Naive thymus-derived CD4-positive, alpha-beta T cell (primary cell): ENCODE data around the gene XAGE1B. TPM values are rescaled to one million over a fixed set of nuclear protein-coding genes. Genes with fewer than 3 reads are reported as not detected.
"Not testable (repeated sequence)": the region's sequence is repeated elsewhere in the genome, so short reads cannot be mapped to it uniquely, and the experiment has no call there.

Experiments used
- ATAC-seq: fragments of 150-1000 bp; cut with Tn5 transposase; 2 replicates; pipeline ENCODE4 v1.10.0; 2021; ENCODE audit warnings: mild to moderate bottlenecking, moderate library complexity
- CTCF ChIA-PET: fragments of 350-600 bp; sonication (Branson Sonifier 250); formaldehyde crosslinking; loops from one replicate; lab custom pipeline; 2021; ENCODE audit warnings: antibody characterized with exemption; lab: Charles Lee
- POLR2A ChIA-PET: fragments of 350-600 bp; sonication (Branson Sonifier 250); formaldehyde crosslinking; loops from one replicate; lab custom pipeline; 2021; ENCODE audit warnings: antibody characterized with exemption, inconsistent platforms; lab: Charles Lee
- DNase-seq, 9 donors: peaks; one replicate each; pipeline versions ENCODE4 v3.0.0 to v3.0.0-alpha.2; 2020 to 2022; ENCODE audit warnings: mixed read lengths in 1 of 9
- H3K27ac ChIP-seq: one replicate; pipeline ENCODE4 v1.7.0; 2013; ENCODE audit warnings: mild to moderate bottlenecking, low read depth, low read length, moderate library complexity
- H3K27me3 ChIP-seq, 2 donors: one replicate each; pipeline ENCODE4 v1.7.0; 2013; ENCODE audit warnings: low read length in 2 of 2, mild to moderate bottlenecking in 2 of 2, moderate library complexity in 2 of 2; ENCODE audit not compliant: control insufficient read depth in 2 of 2, insufficient read depth in 2 of 2
- H3K36me3 ChIP-seq, 3 experiments: 1 replicate in 2 of 3; 2 replicates in 1 of 3; pipeline ENCODE4 v1.7.0; 2013; ENCODE audit warnings: low read length in 3 of 3, mild to moderate bottlenecking in 3 of 3, moderate library complexity in 1 of 3; ENCODE audit not compliant: insufficient read depth in 3 of 3, control insufficient read depth in 2 of 3
- H3K4me1 ChIP-seq, 2 donors: one replicate each; pipeline ENCODE4 v1.7.0; 2013; ENCODE audit warnings: low read length in 2 of 2, mild to moderate bottlenecking in 2 of 2, moderate library complexity in 1 of 2; ENCODE audit not compliant: control insufficient read depth in 2 of 2, insufficient read depth in 2 of 2
- H3K4me3 ChIP-seq: 2 replicates; pipeline ENCODE4 v1.7.0; 2013; ENCODE audit warnings: mild to moderate bottlenecking, low read length
- H3K9me3 ChIP-seq, 3 experiments: 1 replicate in 2 of 3; 2 replicates in 1 of 3; pipeline ENCODE4 v1.7.0; 2013; ENCODE audit warnings: low read length in 3 of 3; ENCODE audit not compliant: control insufficient read depth in 2 of 3
- H3K27ac Mint-ChIP-seq, 9 donors: one replicate each; pipeline ENCODE4 v1.8.0; 2020 to 2022; ENCODE audit warnings: mixed read lengths in 9 of 9, mild to moderate bottlenecking in 8 of 9, moderate library complexity in 5 of 9, inconsistent platforms in 2 of 9
- H3K27me3 Mint-ChIP-seq, 5 donors: one replicate each; pipeline ENCODE4 v1.8.0; 2021 to 2022; ENCODE audit warnings: mixed read lengths in 5 of 5, mild to moderate bottlenecking in 1 of 5
- H3K36me3 Mint-ChIP-seq, 5 donors: one replicate each; pipeline ENCODE4 v1.8.0; 2020 to 2022; ENCODE audit warnings: mixed read lengths in 5 of 5, mild to moderate bottlenecking in 3 of 5, inconsistent platforms in 1 of 5
- H3K4me1 Mint-ChIP-seq, 7 donors: one replicate each; pipeline ENCODE4 v1.8.0; 2020 to 2022; ENCODE audit warnings: mixed read lengths in 7 of 7, mild to moderate bottlenecking in 3 of 7, inconsistent platforms in 1 of 7
- H3K4me3 Mint-ChIP-seq, 10 donors: one replicate each; pipeline ENCODE4 v1.8.0; 2020 to 2022; ENCODE audit warnings: mild to moderate bottlenecking in 10 of 10, mixed read lengths in 10 of 10, moderate library complexity in 6 of 10, inconsistent platforms in 2 of 10
- H3K9me3 Mint-ChIP-seq, 11 donors: one replicate each; pipeline ENCODE4 v1.8.0; 2020 to 2022; ENCODE audit warnings: mixed read lengths in 11 of 11, mild to moderate bottlenecking in 4 of 11, inconsistent platforms in 1 of 11, moderate library complexity in 1 of 11
- intact Hi-C, 2 donors: fragments of 100-400 bp; cut with micrococcal nuclease; formaldehyde crosslinking; loops; one replicate each; pipeline ENCODE4 v1.15.1; 2023
- polyA plus RNA-seq, 2 donors: library from polyadenylated mRNA; unstranded; fragments of 300-500 nt; fragmentation: Illumina TruSeq; gene quantifications; one replicate each; pipeline ENCODE4 v1.2.3, GENCODE V29; 2021
- total RNA-seq, 6 experiments: library from RNA in 5 of 6; stranded (reverse) in 5 of 6; gene quantifications; 1 replicate in 5 of 6; 2 replicates in 1 of 6; pipeline ENCODE4 v1.2.3 and lab custom pipeline; 2021 to 2026

The XAGE1B gene, protein sequence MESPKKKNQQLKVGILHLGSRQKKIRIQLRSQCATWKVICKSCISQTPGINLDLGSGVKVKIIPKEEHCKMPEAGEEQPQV
- total RNA-seq (not detected), polyA plus RNA-seq (not detected), total RNA-seq (lab: John Stamatoyannopoulos, UW) (not detected)

DNA sequence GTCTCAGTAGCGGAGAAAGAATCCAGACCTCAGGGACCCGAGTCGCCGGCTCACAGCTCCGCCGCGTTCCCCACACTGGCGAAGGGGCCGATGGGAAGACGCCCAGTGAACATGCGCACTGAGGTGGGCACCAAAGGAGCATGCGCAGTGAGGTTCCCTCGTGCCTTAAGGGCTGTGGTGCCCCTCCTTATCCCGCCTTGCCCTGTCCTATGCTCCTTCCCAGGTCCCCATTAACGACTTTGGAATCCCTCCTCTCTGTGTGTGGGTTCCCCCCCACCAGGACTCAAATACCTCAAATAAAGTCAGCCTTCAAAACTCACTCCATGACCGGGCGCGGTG is at the start of gene XAGE1B:
XAGE1B (minus strand) TSS at position 77 of the 339 bp plus-strand sequence. CDS start 1,536 bp downstream, outside the sequence.
- H3K4me3 Mint-ChIP-seq, DNase-seq, H3K4me1 Mint-ChIP-seq, H3K9me3 Mint-ChIP-seq, H3K9me3 ChIP-seq, H3K27ac ChIP-seq, H3K36me3 Mint-ChIP-seq, H3K36me3 ChIP-seq, H3K27me3 Mint-ChIP-seq, H3K4me3 ChIP-seq, POLR2A ChIA-PET, intact Hi-C loops, H3K27ac Mint-ChIP-seq, H3K4me1 ChIP-seq, CTCF ChIA-PET, H3K27me3 ChIP-seq, ATAC-seq: not testable (repeated sequence)

DNA sequence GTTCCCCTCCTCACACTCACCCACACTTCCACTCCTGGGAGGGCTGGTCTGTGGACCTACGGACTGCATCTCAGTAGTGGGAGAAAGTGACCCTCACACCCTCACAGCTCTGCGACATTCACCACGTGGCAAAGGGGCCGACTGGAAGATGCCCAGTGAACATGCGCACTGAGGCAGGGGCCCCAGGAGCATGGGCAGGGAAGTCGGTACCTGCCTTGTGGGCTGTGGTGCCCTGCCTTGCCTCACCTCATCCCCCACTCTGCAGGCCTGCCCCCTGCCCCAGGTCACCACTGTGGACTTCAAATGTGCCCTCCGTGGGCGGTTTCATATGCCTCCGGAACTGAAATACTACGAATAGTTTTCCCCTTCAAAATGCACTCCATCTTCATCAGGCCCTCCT is 46.2 kb upstream of the XAGE1B start:
- ChIA-PET POLR2A (no interaction called here), CTCF (no interaction called here)
- intact Hi-C loops: no loop called here
- Histone ChIP-seq H3K27ac (no peak overlapping the region), H3K9me3 (no peaks in the 10 kb centered on the region), H3K36me3 (no peaks in the 10 kb centered on the region), H3K4me1 (no peaks in the 10 kb centered on the region), H3K4me3 (no peak overlapping the region), H3K27me3 (no peaks in the 10 kb centered on the region)
- Mint-ChIP-seq H3K27me3 (peaks cover 0 to 4% (median 0%) of the 10 kb centered on the region in 5 donors), H3K4me3 (no peak overlapping the region), H3K36me3 (no peaks in the 10 kb centered on the region), H3K27ac (no peak overlapping the region), H3K9me3 (no peaks in the 10 kb centered on the region), H3K4me1 (no peaks in the 10 kb centered on the region)
- ATAC-seq (no peak), DNase-seq (no peak)

DNA sequence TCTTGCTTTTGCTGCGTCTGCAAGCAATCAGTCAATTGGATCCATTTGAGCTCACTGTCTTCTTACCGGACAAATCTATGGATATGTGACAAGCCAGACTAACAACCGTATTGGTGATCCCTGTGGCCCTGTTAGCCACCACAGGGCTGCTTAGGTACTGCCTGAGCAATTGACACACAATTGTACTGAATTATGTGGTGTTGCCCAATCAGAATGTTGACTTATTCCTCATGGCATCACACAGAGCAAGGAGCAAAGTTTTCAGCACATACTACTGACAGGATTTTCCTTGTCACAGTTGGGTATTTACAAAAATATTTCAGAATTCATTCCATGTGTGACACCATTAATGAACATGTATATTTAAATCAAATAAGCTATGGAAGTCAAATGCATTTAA is 41.3 kb upstream of the XAGE1B start:
- Mint-ChIP-seq H3K4me3 (no peak overlapping the region), H3K27me3 (no peaks in the 10 kb centered on the region), H3K9me3 (no peaks in the 10 kb centered on the region), H3K27ac (no peak overlapping the region), H3K4me1 (no peaks in the 10 kb centered on the region), H3K36me3 (no peaks in the 10 kb centered on the region)
- ATAC-seq: no peak
- intact Hi-C loops: no loop called here
- Histone ChIP-seq H3K4me1 (no peaks in the 10 kb centered on the region), H3K4me3 (no peak overlapping the region), H3K9me3 (no peaks in the 10 kb centered on the region), H3K36me3 (no peaks in the 10 kb centered on the region), H3K27ac (no peak overlapping the region), H3K27me3 (no peaks in the 10 kb centered on the region)
- ChIA-PET CTCF (no interaction called here), POLR2A (no interaction called here)
- no peak for DNase-seq

DNA sequence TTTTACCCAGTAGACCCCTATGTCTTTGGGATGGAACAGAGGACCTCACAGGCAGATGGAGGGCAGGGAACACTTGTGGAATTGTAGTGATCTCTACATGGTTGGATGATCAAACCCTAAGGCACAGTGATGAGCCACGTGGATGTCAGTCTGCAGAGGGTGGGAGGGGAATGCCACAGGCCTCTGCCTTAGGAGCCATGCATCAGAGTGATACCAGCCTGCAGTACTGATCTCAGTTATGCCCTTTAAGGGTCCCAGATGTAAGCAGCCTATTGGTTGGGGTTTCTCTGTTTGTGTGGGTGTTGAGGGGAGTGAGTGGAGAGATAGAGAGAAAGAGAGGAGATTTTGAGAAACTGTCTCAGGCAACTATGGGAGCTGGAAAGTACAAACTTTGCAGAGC is 39.9 kb upstream of the XAGE1B start:
- Histone ChIP-seq H3K36me3 (no peaks in the 10 kb centered on the region), H3K4me1 (no peaks in the 10 kb centered on the region), H3K27ac (no peak overlapping the region), H3K4me3 (no peak overlapping the region), H3K27me3 (no peaks in the 10 kb centered on the region), H3K9me3 (no peaks in the 10 kb centered on the region)
- H3K4me3 Mint-ChIP-seq: no peak overlapping the region
- intact Hi-C loops: no loop called here
- H3K9me3 Mint-ChIP-seq: no peaks in the 10 kb centered on the region
- no peaks in the 10 kb centered on the region for H3K4me1 Mint-ChIP-seq
- POLR2A ChIA-PET: no interaction called here
- peak overlapping the region in 1 of 9 donors; percentile 21 for H3K27ac Mint-ChIP-seq
- CTCF ChIA-PET: no interaction called here
- no peak for DNase-seq
- no peaks in the 10 kb centered on the region for H3K27me3 Mint-ChIP-seq
- ATAC-seq: no peak
- no peaks in the 10 kb centered on the region for H3K36me3 Mint-ChIP-seq

DNA sequence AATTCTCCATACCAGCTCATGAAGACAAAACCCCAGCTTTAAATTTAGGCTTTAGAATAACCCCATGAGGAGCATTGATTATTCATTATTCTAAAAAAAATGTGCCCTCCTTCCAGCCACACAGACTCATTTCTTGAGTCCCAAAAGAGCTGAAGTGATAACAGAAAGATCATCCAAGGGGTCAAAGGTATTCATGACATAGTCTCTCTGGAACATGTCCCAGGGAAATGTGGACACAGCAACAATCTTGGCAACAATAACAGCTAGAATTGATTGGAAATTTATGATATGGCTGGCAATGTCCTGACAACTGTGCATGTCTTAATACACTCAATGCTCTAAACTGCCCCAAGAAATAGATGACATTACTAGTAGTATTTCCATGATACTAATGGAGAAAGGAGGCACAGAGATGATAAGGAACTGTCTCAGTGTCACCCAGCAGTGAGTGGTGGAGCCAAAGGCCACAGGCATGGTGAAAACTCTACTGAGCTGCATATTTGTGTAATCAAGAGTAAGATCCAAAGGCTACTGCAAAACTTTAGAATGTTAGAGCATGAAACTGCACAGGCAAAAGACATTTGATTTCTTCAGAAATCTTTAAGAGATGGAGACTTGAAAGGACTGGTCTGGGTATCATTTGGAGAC is 37.3 kb upstream of the XAGE1B start:
- Mint-ChIP-seq H3K27me3 (peaks cover 0 to 3% (median 0%) of the 10 kb centered on the region in 5 donors), H3K27ac (no peak overlapping the region), H3K36me3 (no peaks in the 10 kb centered on the region), H3K4me1 (peaks cover 0 to 1% (median 0%) of the 10 kb centered on the region in 7 donors), H3K4me3 (no peak overlapping the region), H3K9me3 (peaks cover 0 to 1% (median 0%) of the 10 kb centered on the region in 11 donors)
- Histone ChIP-seq H3K27ac (no peak overlapping the region), H3K9me3 (no peaks in the 10 kb centered on the region), H3K4me1 (no peaks in the 10 kb centered on the region), H3K27me3 (no peaks in the 10 kb centered on the region), H3K4me3 (no peak overlapping the region), H3K36me3 (no peaks in the 10 kb centered on the region)
- POLR2A ChIA-PET: no interaction called here
- intact Hi-C loops: no loop called here
- CTCF ChIA-PET: no interaction called here
- DNase-seq (no peak), ATAC-seq (no peak)

DNA sequence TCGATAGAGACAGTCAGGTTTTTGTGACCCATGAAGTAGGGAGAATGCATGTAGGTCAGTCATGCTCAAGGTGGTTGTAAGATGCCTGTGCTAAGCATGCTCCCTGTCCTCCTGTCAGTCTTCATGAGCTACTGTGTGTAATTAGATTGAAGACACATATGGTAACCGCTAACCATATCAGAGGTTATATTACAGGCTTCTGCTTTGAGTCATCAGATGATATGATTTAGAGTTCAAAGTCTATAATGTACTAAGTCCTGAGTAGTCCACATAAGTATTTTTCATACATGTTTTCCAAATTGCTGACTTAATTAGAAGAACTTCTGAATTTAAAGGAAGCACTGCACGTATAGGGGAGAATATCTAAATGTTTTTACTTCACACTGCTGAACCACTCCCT is 31.9 kb upstream of the XAGE1B start:
- H3K9me3 ChIP-seq, H3K4me3 Mint-ChIP-seq, H3K27me3 ChIP-seq, H3K27me3 Mint-ChIP-seq, CTCF ChIA-PET, ATAC-seq, DNase-seq, H3K4me1 ChIP-seq, H3K27ac Mint-ChIP-seq, H3K27ac ChIP-seq, H3K9me3 Mint-ChIP-seq, intact Hi-C loops, H3K4me3 ChIP-seq, H3K36me3 ChIP-seq, H3K36me3 Mint-ChIP-seq, H3K4me1 Mint-ChIP-seq: not testable (repeated sequence)
- POLR2A ChIA-PET: interaction anchor here (0.8 kb wide), 1 partner anchor 36 kb away, joined by 3 read pairs; no protein-coding TSS in a partner anchor

DNA sequence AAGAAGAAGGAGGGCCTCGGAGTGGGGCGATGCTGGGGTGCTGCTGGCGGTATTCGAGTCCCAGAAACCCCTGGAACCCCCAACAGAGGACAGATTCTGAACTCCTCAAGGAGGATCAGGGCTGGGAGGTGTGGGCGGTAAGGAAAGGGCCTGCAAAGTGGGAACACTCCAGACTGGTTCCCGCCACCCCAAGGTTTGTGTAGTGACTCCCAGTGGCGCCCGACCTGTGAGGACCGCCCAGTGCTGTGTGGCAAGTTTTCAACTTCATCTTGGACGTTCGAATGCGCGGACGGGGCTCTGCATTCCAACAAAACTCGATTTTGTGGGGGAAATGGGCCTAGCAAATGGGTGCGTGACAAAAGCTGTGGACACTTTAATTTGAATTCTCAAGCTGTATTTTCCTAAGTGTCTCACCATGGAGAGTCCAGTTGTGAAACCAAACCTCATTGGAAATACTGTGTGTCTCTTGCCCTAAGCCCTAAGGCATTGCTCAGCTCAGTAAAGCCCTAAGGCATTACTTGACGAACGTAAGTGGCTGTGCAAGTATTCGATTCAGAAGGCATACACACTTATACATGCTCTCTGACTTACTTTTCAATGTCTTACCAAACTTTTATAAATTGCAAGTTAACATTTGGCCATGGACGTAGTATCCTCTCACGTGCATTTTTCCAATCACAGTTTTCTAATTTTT is 27.4 kb upstream of the XAGE1B start:
- Histone ChIP-seq H3K27me3 (no peaks in the 10 kb centered on the region), H3K36me3 (no peaks in the 10 kb centered on the region), H3K4me1 (no peaks in the 10 kb centered on the region), H3K4me3 (no peak overlapping the region), H3K27ac (no peak overlapping the region), H3K9me3 (no peaks in the 10 kb centered on the region)
- intact Hi-C loops: no loop called here
- ChIA-PET CTCF (no interaction called here), POLR2A (no interaction called here)
- peaks cover 0 to 4% (median 0%) of the 10 kb centered on the region in 5 donors for H3K27me3 Mint-ChIP-seq
- H3K4me3 Mint-ChIP-seq: no peak overlapping the region
- no peaks in the 10 kb centered on the region for H3K4me1 Mint-ChIP-seq
- no peaks in the 10 kb centered on the region for H3K36me3 Mint-ChIP-seq
- no peak for ATAC-seq
- no peak overlapping the region for H3K27ac Mint-ChIP-seq
- no peak for DNase-seq
- H3K9me3 Mint-ChIP-seq: peaks cover 0 to 2% (median 0%) of the 10 kb centered on the region in 11 donors
